ENCODE measurements around the gene CAPN5. TPM values are rescaled to one million over a fixed set of nuclear protein-coding genes. Genes with fewer than 3 reads are reported as not detected.

Gene CAPN5
- total and polyA plus RNA-seq, 2 experiments from 2014 or later = 25.2 to 28.8 TPM

DNA sequence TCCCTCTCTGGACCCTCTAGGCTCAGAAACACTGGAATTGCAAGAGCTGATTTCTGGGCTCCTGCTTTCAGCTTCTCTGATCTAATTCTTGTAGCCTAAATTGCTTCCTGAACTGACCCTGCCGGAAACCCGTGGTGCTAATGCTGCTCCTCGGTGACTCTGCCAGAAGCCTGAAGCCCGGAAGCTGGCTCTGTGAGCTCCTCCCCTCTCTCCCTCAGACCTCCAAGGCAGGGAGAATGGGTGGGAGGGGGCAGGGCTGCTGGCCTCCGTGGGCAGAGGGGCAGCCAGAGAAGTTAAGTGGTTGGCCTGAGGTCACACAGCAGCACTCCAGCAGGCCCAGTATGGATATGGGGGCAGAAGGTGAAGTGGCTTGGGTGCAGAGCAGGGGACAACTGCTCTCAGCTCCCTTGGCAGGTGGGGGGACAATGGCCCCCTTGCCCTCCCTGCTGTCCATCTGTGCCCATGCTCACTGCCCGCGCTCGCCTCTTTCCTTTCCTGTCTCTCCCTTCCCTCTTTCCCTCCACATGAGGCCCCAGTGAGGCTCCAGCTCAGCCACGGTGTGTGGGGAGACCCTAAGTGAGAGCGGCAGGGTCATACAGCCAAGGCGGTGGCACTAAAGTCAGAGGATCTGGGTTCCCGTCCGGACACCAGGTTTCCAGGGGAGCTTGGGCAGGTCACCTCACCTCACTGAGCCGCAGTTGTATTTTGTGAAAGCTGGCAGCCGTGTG is 16.2 kb downstream of the CAPN5 start:
- Histone ChIP-seq H3K27me3 (no peaks in the 10 kb centered on the region), H4K20me1 (ENCODE audit: insufficient read depth, poor library complexity, severe bottlenecking) (no peaks in the 10 kb centered on the region), H3K27ac (no peak overlapping the region), H3K9me2 (replicated peaks; ENCODE audit: insufficient read depth) (no peaks in the 10 kb centered on the region), H3K36me3 (replicated peaks; ENCODE audit: insufficient read depth, low read depth) (no peaks in the 10 kb centered on the region), H3K4me1 (ENCODE audit: insufficient read depth) (peaks cover 26% of the 10 kb centered on the region), H2AFZ (no peak overlapping the region), H3K4me3 (no peak overlapping the region), H3K4me2 (no peak overlapping the region), H3K79me2 (peaks cover 54% of the 10 kb centered on the region), H3K9me3 (ENCODE audit: low read depth) (no peaks in the 10 kb centered on the region)
- WGBS (ENCODE audit: low lambda C conversion rate, missing lambda C conversion rate) = 82% methylated on average over 14 of the region's 15 CpGs
- TF ChIP-seq EZH2phosphoT487 (IDR thresholded peaks at IDR 0.05; ENCODE audit: low read depth, severe bottlenecking, unreplicated experiment) (no peak), EZH2 (IDR thresholded peaks at IDR 0.05; ENCODE audit: borderline replicate concordance) (no peak)
- TF ChIP-seq, protein P1, sequence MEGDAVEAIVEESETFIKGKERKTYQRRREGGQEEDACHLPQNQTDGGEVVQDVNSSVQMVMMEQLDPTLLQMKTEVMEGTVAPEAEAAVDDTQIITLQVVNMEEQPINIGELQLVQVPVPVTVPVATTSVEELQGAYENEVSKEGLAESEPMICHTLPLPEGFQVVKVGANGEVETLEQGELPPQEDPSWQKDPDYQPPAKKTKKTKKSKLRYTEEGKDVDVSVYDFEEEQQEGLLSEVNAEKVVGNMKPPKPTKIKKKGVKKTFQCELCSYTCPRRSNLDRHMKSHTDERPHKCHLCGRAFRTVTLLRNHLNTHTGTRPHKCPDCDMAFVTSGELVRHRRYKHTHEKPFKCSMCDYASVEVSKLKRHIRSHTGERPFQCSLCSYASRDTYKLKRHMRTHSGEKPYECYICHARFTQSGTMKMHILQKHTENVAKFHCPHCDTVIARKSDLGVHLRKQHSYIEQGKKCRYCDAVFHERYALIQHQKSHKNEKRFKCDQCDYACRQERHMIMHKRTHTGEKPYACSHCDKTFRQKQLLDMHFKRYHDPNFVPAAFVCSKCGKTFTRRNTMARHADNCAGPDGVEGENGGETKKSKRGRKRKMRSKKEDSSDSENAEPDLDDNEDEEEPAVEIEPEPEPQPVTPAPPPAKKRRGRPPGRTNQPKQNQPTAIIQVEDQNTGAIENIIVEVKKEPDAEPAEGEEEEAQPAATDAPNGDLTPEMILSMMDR (IDR thresholded peaks at IDR 0.05; ENCODE audit: poor library complexity) = no peak
- no peak for DNase-seq (ENCODE audit: low spot score)

DNA sequence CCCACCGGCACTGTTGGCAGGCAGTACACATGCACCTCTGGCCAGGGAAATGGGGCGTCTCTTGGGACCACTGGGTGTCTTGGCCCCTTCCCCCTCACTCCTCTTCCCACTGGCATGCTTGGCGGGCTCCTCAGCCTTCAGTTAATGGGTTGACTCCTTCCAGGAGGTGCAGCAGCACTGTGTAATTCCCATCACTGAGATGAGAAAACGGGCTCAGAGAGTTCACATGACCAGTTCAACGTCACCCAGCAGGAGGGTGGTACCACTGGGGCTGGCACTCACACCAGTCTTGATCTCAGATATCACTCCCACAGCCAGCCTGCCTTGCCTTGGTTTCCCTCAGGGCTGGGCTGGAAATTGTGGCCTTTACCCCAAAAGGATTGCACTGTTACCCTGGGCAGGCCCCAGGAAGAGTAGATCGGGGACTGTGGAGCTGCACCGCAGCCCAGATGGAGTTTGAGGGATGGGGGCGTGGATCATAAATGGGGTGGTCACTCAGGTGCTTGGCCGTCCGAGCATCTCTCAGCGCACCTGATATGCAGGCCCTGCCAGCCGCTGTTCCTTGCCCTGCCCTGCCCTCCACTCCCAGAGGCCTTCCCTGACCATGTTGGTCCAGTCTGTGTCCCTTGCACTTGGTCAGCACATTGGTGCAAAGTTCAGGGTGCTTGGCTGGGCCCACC is 16.9 kb downstream of the CAPN5 start:
- peaks cover 49% of the 10 kb centered on the region for H3K79me2 ChIP-seq
- H3K4me1 ChIP-seq (ENCODE audit: insufficient read depth) = peaks cover 31% of the 10 kb centered on the region
- no peak for DNase-seq (ENCODE audit: low spot score)
- no peak overlapping the region for H3K4me3 ChIP-seq
- no peak overlapping the region for H2AFZ ChIP-seq
- H3K27me3 ChIP-seq = no peaks in the 10 kb centered on the region
- no peaks in the 10 kb centered on the region for H3K9me2 ChIP-seq (replicated peaks; ENCODE audit: insufficient read depth)
- no peaks in the 10 kb centered on the region for H3K36me3 ChIP-seq (replicated peaks; ENCODE audit: insufficient read depth, low read depth)
- no peak overlapping the region for H3K4me2 ChIP-seq
- no peaks in the 10 kb centered on the region for H4K20me1 ChIP-seq (ENCODE audit: insufficient read depth, poor library complexity, severe bottlenecking)
- H3K27ac ChIP-seq = no peak overlapping the region
- no peaks in the 10 kb centered on the region for H3K9me3 ChIP-seq (ENCODE audit: low read depth)
- 97% methylated on average over 12 of the region's 12 CpGs for WGBS (ENCODE audit: low lambda C conversion rate, missing lambda C conversion rate)
- TF ChIP-seq, protein P1 (IDR thresholded peaks at IDR 0.05; ENCODE audit: poor library complexity) = no peak
- TF ChIP-seq EZH2 (IDR thresholded peaks at IDR 0.05; ENCODE audit: borderline replicate concordance) (no peak), EZH2phosphoT487 (IDR thresholded peaks at IDR 0.05; ENCODE audit: low read depth, severe bottlenecking, unreplicated experiment) (no peak)

DNA sequence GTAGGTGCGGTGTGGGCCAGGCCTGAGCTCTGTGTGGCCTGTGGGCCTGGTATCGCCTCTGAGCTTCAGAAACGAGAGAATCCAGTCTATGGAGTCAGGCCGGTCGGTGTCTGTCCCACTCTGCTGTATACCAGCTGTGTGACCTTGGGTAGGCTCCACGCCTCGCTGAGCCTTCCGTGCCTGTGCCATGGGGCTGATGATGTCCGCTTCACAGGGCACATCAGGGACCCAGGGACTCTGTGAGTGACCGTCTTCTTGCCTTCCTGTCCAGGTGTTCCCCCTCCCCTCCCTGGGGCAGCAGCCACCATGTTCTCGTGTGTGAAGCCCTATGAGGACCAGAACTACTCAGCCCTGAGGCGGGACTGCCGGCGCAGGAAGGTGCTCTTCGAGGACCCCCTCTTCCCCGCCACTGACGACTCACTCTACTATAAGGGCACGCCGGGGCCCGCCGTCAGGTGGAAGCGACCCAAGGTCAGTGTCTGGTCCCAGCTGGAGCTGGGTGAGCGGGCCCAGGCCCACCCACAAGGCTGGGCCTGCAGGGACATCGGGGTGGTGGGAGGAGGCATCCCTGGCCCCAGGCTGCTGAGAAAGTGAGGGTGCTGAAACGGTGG is 17.9 kb downstream of the CAPN5 start:
- WGBS (ENCODE audit: low lambda C conversion rate, missing lambda C conversion rate) = 96% methylated on average over 25 of the region's 25 CpGs
- H3K4me1 ChIP-seq (ENCODE audit: insufficient read depth) = peaks cover 31% of the 10 kb centered on the region
- H3K27ac ChIP-seq = no peak overlapping the region
- no peak overlapping the region for H2AFZ ChIP-seq
- H3K4me3 ChIP-seq = no peak overlapping the region
- H3K27me3 ChIP-seq = no peaks in the 10 kb centered on the region
- peaks cover 39% of the 10 kb centered on the region for H3K79me2 ChIP-seq
- no peaks in the 10 kb centered on the region for H3K9me3 ChIP-seq (ENCODE audit: low read depth)
- no peaks in the 10 kb centered on the region for H4K20me1 ChIP-seq (ENCODE audit: insufficient read depth, poor library complexity, severe bottlenecking)
- no peak for DNase-seq (ENCODE audit: low spot score)
- TF ChIP-seq, protein P1 (IDR thresholded peaks at IDR 0.05; ENCODE audit: poor library complexity) = no peak
- TF ChIP-seq EZH2phosphoT487 (IDR thresholded peaks at IDR 0.05; ENCODE audit: low read depth, severe bottlenecking, unreplicated experiment) (no peak), EZH2 (IDR thresholded peaks at IDR 0.05; ENCODE audit: borderline replicate concordance) (no peak)
- no peak overlapping the region for H3K4me2 ChIP-seq
- no peaks in the 10 kb centered on the region for H3K9me2 ChIP-seq (replicated peaks; ENCODE audit: insufficient read depth)
- H3K36me3 ChIP-seq (replicated peaks; ENCODE audit: insufficient read depth, low read depth) = no peaks in the 10 kb centered on the region
